ENCODE data around the gene RCE1.
"Not testable (repeated sequence)": the region's sequence is repeated elsewhere in the genome, so short reads cannot be mapped to it uniquely, and the experiment has no call there.

RCE1 gene

GRCh38 chr11:66842896-66843775 lies at the start of gene RCE1:
Gene RCE1, plus strand, starts transcription at chr11:66843441. Its CDS starts 15 bp downstream, at chr11:66843456.
- no peak for DNase-seq (ENCODE audit: low read depth)

DNA sequence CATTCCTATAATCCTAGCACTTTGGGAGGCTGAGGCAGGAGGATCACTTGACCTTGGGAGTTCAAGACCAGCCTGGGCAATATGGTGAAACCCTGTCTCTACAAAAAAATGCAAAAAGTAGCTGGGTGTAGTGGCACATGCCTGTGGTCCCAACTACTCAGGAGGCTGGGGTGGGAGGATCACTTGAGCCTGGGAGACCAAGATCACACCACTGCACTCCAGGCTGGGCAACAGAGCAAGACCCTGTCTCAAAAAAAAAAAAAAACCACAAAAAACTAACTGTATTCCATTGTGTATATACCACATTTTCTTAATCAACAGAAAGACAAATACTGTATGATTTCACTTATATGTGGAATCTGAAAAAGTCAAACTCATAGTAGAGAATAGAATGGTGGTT lies 43.4 kb upstream of the RCE1 start:
- not testable (repeated sequence) for DNase-seq (ENCODE audit: low read depth)

GRCh38 chr11:66800720-66801428 lies 42.4 kb upstream of the RCE1 start:
- no peak for DNase-seq (ENCODE audit: low read depth)

GRCh38 chr11:66809592-66809991 lies 33.6 kb upstream of the RCE1 start:
- DNase-seq (ENCODE audit: low read depth), result no peak

GRCh38 chr11:66810576-66811185 lies 32.6 kb upstream of the RCE1 start:
- DNase-seq (ENCODE audit: low read depth), result no peak

GRCh38 chr11:66814678-66815077 lies 28.6 kb upstream of the RCE1 start:
- DNase-seq (ENCODE audit: low read depth), result no peak

DNA sequence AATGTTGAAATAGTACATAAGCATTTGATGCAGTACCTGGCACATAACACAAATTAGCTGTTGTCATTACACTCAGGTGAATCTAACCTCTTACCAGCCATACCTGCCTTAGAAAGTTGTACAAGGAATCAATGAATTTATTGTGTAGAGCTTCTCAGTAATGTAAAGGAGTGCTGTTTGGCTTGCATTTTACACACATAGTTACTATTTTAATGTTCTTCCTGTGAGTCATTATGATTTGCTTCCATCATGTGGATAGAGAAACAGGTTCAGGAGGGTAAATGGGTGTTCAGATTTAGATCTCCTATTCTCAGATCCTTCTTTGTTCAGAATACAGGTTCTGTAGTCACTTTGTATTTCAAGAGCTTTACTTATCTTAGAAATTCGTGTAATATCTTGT lies 27.6 kb upstream of the RCE1 start:
- no peak for DNase-seq (ENCODE audit: low read depth)

DNA sequence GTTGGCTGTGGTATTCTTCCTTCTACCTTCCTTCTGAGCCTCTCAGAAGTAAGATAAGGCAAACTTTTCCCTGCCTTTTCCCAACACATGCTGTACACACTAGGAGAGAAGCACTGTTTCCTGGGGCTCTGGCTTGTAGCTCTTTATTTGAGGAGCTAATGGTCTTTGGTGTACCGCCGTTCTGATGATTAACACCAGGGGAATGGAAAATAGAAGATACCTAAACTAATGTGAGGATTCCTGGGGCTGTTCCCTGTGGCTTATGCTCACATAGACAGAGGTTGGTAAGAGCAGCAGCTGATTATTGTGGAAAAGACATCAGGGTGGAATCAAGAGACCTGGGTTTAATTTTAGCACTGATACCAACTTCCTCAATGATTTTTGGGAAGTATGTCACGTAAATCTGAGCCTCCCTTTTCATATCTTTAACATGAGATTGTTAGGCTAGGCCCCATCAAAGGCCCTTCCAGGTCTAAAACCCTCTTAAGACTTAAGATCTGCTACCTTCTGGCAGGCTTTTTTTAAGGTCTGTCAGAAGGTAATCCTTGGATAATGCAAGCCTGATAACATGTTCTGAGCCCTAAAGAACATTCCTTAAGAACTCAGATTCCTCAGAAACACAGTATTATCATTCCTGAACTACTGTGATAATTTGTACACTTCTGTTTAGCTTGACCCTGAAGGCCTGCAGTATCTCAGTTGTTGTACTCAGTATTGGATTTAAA lies 24.8 kb upstream of the RCE1 start:
- no peak for DNase-seq (ENCODE audit: low read depth)

- no peak for DNase-seq (ENCODE audit: low read depth)
These were observed 22.9 kb upstream of the RCE1 start for GRCh38 chr11:66820381-66820780.

DNA sequence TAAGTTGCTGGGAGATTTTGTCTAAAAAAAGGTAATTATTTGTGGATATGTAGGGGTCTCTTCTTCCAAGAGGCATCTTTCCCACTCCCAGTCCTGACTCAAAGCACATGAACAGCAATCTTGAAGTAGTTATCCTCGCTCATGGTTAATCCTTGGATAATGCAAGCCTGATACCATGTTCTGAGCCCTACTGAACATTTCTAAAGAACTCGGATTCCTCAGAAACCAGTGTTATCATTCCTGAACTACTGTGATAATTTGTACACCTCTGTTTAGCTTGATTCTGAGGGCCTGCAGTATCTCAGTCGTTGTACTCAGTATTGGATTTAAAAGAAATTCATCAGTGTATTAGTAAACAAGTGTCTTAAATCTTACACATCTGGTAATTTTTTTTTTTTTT lies 22.3 kb upstream of the RCE1 start:
- no peak for DNase-seq (ENCODE audit: low read depth)

DNA sequence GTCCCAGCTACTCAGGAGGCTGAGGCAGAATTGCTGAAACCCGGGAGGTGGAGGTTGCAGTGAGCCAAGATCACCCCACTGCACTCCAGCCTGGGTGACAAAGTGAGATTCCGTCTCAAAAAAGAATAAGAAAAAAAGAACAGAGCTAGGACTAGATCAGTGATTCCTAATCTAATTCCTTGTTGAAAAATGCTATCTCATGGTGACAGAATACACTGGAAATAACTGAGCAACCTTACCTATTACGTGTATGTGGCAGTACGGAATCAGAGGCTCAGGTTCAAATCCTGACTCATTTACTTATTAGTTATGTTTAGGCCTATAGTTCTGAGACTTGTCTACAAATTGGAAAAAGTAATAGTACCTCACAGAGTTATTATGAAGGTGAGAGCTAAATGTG lies 19.5 kb upstream of the RCE1 start:
- DNase-seq (ENCODE audit: low read depth), result no peak

DNA sequence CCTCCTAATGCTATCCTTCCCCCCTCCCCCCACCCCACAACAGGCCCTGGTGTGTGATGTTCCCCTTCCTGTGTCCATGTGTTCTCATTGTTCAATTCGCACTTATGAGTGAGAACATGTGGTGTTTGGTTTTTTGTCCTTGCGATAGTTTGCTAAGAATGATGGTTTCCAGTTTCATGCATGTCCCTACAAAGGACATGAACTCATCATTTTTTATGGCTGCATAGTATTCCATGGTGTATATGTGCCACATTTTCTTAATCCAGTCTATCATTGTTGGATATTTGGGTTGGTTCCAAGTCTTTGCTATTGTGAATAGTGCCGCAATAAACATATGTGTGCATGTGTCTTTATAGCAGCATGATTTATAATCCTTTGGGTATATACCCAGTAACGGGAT lies 18.7 kb upstream of the RCE1 start:
- not testable (repeated sequence) for DNase-seq (ENCODE audit: low read depth)

DNA sequence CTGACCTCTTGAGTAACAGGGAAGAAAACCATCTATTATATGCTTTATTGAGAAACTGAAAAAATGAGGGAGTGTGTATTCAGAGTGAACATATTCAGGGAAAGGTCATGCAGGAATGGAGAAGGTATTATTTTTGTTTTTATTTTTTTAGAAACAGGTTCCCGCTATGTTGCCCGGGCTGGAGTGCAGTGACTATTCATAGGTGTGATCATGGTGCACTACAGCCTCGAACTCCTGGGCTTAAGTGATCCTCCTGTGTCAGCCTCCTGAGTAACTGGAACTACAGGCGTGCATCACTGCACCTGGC lies 8.7 kb upstream of the RCE1 start:
- no peak for DNase-seq (ENCODE audit: low read depth)

DNA sequence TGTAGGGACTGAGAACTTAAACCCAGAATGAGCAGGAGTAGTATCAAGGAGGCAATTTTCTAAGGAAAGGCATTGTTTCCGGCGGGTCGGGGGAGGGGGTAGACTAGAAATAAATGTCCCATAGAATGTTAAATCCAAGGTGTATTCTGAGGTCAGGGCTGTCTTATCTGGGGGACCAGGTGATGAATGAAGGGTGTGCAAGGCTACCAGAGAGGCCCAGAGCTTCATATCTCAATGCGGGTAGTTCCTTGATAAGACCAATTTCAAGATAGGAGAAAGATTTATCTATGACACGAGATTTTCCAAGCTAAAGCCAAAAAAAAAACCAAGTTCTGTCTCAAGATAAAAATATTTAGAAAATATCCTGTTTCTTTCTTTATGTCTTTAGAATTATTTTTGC lies 8.3 kb upstream of the RCE1 start:
- DNase-seq (ENCODE audit: low read depth), result no peak

DNA sequence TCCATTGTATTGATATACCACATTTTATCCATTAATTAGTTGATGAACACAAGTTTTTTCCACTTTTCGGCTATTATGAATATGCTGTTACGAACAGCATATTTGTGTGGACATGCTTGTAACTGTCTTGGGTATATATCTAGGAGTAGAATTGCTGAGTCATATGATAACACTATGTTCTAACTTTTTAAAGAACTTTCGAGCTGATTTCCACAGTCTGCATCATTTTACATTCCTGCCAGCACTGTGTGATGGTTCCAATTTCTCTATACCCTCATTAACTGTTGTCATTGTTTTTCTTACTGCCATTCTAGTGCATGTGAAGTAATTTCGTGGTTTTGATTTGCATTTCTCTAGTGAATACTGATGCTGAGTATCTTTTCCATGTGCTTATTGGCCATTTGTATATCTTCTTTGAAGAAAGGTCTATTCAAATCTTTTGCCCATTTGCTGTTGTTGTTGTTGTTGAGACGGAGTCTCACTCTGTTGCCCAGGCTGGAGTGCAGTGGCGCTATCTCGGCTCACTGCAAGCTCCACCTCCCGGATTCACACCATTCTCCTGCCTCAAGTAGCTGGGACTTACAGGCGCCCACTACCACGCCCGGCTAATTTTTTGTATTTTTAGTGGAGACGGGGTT lies 7.4 kb upstream of the RCE1 start:
- no peak for DNase-seq (ENCODE audit: low read depth)

- no peak for DNase-seq (ENCODE audit: low read depth)
These were observed 2.7 kb upstream of the RCE1 start for GRCh38 chr11:66840317-66841091.

GRCh38 chr11:66841861-66842260 lies 1.4 kb upstream of the RCE1 start:
- DNase-seq (ENCODE audit: low read depth), result no peak

GRCh38 chr11:66842501-66842895 lies 743 bp upstream of the RCE1 start:
- DNase-seq (ENCODE audit: low read depth), result no peak

GRCh38 chr11:66843776-66844495 lies 695 bp downstream of the RCE1 start:
- no peak for DNase-seq (ENCODE audit: low read depth)

DNA sequence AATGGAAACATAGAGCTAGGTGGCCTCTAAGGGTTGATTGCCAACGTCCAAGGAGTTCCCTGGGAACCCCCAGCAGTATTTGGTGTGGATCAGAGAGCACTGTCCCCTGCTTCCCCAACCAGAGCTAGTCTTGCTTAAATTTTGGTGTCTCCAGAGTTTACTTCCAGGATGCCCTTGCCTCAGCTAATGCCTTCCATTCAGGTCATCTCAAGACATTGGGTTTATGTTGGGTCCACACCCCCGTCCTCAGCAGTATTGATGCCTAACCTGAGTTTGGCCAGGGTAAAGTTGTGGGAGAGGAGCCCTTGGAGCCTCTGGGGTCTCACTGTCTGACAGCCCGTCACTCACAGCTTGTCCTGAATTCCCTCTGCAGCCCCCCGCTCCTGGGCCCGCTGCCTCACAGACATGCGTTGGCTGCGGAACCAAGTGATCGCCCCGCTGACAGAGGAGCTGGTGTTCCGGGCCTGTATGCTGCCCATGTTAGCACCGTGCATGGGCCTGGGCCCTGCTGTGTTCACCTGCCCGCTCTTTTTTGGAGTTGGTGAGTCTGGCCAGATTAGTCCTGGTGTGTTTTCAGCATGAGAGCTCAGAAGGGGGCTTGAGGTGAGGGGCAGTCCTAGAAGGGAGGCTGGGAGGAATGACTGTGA lies 1.4 kb downstream of the RCE1 start:
- no peak for DNase-seq (ENCODE audit: low read depth)

Measured in non-pigmented ciliary epithelial cell (primary cell).